Activated CD4-positive, CD25-positive, alpha-beta regulatory T cell treated with anti-CD3 and anti-CD28 coated beads, Interleukin-2, amount 50 U/mL, for 24 hours (primary cell): ENCODE data around the gene PLD1.
"Not testable (repeated sequence)": the region's sequence is repeated elsewhere in the genome, so short reads cannot be mapped to it uniquely, and the experiment has no call there.

ENCODE experiments used
- ATAC-seq, 2 donors: fragments of 150-1000 bp; cut with Tn5 transposase; one replicate each; pipeline ENCODE4 v1.10.0; 2021; ENCODE audit warnings: mild to moderate bottlenecking in 1 of 2, moderate library complexity in 1 of 2

The PLD1 gene

DNA sequence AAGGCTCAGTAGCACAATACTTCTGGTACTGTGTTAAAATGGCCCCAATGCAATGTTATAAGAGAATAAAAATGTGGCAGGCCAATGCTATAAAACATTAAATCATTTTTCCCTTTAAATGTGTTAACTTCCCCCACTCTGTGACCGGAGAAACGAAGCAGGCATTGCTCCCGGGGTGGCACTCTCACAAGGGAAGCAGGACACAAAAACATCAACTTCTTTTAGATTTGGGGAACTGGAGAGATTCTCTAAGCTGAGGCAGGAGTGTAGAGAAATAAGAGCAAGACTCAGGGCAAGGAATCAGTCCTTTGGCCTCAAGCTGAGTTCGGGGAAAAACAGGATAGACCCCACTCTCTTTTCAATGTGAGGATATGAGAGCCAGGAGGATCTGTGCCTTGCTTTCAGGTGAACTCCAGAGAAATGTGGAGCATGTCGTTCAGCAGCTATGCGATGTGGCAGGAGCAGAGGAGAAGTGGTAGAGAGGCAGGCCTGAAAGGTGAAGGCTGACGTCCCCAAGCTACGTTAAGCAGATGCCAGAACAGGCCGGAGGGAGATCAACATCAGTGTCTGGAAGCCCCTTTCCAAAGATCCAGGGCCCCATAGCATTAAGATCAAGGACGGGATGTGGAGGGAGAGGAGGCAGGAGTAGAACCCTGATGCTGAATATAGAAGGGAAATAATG lies 160.2 kb downstream of the PLD1 start:
- no peak for ATAC-seq

DNA sequence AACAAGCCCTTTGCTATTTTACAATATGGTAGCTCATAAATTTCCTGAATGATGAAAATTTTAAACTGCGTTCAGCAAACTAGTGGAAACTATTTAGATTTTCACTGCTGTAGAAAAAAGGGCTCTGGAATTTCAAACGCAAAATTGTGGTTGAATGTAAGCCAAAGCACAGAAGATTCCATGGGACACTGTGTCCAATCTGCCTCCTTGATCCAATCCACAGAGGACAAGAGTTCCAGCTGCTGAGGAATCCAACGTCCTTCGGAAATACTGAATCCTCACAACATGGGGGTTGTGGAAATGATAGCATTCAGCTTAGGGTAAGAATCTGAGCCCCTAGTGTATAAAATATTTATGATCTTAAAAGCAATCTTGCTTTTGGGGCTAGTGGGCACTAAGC lies 161.0 kb downstream of the PLD1 start:
- ATAC-seq = no peak

DNA sequence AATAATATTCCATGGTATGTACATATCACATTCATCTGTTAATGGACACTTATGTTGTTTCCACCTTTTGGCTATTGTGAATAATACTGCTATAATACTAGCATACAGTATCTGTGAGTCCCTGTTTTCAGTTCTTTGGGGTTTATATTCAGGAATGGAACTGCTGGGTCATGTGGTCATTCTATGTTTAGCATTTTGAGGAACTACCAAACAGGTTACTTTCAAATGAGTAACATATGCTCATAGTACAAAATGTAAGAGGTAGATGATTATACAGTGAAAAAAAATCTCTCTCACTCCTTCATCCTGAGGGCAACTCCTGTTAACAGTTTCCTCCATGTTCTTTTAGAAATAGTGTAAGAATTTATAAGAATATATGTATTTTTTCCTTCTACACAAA lies 162.2 kb downstream of the PLD1 start:
- ATAC-seq = no peak

DNA sequence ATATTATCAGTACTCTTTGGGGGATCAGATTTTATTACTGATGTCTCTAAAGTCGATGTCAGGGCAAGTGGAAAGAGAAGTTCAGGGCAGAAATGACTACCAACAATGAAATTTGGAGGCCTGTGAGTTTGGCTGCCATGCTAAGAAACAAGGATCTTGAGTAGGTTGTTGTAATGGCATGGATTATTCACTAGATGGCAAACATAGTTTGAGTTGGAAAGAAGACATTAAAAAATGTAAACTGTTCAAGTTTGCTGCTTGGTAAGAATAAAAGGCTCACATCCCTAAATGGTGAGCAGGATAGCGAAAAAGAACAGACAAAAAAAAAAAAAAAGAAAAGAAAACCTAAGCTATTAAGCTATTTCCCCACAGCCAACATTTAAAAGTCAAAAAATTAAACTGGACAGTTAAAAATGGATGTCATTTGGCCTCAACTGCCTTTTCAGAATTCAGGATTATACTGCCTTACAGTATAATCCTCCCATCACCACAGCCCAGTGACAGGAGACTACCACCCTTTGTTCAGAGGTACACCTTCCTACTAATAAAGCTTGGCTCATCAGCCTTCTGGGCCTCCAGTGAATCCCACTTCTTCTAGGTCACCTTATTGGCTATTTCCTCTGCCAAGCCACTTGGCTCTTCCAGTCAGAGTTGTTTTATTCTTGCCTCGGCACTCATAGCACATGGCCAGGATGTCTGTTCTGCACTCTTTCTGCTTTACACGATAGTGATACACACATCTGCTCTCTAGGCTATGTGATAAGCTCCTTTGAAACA lies 163.7 kb downstream of the PLD1 start:
- ATAC-seq = no peak

DNA sequence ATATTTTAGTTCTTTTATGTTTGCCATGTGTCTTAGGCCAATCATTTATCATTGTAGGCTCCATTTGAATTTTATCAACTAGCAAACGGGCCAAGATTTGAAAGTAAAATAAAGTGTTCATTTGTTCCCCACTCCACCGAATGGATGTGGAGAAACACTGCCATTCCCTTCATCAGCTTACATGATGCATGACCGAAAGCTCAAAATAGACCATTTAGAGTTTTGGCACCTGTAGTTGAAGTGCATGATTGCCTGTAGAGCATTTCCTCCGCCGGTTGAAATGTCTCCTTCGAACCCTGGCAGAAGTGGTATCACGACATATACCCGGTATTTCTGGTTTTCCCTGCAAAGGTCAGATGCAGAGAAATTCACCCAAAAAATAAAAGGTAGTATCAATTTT lies 165.6 kb downstream of the PLD1 start:
- ATAC-seq = no peak

DNA sequence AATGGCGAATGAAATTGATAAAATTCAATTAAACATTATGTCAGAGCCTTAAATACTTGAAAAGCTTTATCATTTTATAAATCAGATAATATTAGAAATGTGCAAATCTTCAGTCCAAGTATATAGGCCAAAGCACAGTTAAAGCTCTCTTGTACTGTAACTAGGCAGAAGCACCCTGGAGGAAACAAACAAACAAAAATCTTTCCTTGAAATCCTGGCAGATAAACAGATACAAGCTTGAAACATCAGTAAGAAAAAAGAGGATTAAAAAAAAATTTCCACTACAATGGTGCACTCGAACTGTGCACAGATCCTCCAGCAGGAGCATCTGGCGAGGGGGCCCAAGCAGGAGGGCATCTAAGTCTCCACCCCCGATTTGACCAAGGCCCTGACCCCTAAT lies 166.6 kb downstream of the PLD1 start:
- no peak for ATAC-seq

DNA sequence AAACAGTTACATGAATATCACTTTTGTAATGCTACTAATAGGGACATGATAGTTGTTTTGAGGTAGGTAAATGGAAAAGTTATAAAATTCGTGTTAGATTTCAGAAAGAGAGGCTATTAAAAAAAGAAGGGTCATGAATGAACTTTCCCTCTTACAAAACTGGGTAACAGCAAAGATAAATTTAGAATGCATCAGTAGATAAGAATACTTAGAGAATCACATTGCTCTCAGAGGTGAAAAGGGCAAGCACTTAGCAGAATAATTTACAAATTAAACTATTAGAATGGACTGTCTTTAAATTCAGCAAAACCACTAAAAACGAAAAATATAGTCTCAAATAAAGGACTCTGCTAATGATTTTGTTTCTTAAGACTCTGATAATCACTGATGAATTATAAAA lies 167.2 kb downstream of the PLD1 start:
- no peak for ATAC-seq

DNA sequence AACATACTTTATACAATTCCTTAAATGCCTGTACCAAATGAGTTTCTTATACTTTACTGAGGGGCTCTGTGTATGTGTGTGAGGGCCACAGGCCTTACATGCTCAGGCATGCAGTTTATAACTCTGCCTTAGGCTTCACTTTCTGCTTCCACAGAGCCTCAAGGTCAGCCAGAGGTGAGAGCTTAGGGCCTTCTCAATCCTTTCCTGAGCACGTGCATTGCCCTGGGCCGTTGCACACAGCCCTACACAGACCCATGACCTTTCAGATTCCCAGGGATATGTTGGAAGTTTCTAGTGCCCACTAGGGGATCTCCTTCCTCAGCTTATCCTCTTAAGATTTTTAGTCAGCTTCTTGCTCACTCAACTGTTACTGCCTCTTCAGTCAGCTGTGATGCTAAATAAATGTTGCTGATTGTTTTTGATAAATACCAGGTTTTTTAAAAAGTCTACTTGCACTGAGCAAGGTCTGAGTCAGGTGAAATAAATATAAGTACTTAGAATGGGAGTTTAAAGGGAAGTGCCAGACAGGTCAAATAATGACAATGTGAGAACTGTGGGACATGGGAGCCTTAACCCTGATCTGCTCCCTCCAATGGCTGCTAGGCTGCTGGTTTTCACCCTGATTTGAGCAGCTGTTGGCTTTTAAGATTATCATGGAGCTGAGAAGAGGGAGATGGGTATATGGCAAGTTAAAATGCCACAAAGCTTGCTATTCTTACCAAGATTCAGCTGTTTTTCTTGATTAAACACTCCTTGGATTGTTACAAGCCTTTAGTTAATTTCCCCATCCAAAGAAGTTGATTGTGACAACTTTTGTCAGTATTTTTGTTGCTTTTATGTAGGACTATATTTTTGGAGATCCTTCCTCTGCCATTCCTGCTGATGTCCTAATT lies 169.5 kb downstream of the PLD1 start:
- no peak for ATAC-seq

DNA sequence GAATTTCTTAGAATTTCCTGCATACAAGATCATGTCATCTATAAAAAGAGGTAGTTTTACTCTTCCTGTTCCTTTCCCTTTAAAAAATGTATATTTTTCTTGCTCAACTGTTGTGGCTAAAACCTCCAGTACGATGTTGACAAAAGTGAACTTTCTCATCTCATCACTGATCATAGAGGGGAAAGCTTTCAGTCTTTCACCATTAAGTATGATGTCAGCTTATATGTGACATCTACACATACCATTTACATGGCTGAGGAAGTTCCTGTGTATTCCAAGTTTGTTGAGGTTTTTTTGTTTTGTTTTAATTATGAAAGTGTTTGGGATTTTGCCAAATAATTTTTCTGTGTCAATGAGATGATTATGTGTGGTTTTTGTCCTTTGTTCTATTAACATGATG lies 173.6 kb downstream of the PLD1 start:
- ATAC-seq = no peak

DNA sequence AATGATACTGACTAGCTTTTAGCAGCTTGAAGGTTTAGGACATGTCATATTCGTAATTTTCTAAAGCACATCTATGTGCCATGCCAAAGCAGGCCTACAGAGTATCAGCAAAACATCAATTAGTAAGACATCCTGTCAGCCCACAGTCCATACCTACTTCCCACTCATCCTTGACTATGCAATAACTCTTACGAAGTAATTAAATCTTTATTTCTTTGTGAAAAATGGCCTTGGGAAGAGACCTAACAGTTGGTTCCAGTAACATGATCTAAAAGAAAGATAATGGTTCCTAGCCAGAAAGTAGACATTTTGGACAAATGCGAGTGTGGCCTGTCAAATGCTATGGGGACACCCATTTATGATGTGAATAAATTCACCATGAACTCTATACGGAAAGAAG lies 177.5 kb downstream of the PLD1 start:
- ATAC-seq = no peak

DNA sequence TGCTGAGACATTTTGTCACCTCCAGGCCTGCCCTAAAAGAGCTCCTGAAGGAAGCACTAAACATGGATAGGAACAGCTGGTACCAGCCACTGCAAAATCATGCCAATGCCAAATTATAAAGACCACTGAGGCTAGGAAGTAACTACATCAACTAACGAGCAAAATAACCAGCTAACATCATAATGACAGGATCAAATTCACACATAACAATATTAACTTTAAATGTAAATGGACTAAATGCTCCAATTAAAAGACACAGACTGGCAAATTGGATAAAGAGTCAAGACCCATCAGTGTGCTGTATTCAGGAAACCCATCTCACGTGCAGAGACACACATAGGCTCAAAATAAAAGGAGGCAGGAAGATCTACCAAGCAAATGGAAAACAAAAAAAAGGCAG lies 183.5 kb downstream of the PLD1 start:
- ATAC-seq = not testable (repeated sequence)

DNA sequence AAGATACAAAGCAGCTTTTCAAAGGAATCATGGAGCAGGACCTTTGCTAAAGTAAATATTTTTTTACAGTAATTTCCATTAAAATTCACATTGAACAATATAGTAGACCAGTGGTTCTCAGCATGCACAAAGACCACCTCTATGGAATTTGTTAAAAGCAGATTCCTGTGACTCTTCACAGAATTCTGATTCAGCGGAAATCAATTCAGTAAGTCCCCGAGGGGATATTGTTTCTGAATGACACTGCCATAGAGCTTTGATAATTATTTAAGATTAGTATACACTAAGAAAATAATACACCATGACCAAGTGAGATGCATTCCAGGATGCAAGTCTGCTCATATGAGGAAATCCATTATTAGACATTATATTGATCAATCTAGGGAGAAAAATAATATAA lies 188.2 kb downstream of the PLD1 start:
- no peak for ATAC-seq

DNA sequence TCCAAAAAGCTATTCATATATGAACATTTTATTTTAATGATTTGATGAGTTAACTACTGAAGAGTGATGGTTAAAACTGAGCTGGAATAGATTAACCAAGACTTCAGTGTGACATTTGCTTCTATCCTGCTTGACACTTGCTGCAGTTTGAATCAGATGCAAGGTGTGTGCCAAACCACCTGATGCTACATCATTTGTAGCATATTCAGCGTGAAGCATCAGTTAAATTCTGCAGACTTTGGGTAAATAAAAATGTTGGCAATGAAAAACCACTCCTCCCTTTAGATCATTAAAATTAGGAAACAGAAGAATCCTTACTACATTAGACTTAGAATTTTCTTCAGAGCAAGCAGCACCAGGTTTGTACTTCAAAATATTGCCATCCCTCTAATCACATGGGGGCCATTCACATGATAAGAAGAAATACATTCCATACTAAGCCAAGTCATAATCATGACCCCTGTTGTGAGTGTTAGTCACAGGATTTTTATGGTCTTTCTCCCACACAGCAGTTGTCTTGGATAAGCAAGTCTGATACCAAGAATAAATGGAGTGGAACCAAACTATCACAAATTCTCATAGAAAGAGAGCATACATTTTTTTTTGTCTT lies 189.4 kb downstream of the PLD1 start:
- ATAC-seq = no peak

DNA sequence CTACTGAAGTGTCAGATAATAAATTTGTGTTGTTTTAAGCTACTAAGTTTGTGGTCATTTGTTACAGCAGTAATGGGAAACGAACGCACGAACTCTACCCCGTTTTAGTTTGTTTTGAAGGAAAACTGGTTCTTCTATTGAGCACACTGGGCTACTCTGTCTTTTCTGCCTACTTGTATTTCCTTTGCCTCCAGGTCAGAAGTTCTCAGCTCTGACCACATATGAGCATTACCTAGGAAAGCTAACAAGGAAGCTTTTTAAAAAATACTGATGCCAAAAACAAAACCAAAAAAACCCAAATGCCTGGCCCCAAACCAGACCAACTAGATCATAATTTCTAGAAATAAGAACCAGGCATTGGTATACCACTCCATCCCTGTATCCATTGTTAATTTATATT lies 193.5 kb downstream of the PLD1 start:
- no peak for ATAC-seq

DNA sequence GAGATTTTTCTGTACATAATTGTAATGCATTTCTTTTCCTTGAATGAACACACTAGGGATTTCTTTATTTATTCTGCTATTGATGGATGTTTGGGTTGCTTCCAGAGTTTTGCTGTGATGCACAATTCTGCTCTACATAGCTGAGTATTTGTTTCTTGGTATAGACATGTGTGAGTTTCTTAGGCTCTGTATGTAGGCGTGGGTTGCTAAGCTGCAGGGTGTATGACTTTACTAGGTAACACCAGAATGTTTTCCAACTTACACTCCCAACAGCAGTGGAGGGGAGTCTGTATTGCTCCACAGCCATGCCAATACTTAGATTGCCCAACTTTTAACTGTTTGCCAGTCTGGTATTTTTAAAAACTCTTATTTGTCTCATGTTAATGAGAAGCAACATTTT lies 194.6 kb downstream of the PLD1 start:
- ATAC-seq = no peak

DNA sequence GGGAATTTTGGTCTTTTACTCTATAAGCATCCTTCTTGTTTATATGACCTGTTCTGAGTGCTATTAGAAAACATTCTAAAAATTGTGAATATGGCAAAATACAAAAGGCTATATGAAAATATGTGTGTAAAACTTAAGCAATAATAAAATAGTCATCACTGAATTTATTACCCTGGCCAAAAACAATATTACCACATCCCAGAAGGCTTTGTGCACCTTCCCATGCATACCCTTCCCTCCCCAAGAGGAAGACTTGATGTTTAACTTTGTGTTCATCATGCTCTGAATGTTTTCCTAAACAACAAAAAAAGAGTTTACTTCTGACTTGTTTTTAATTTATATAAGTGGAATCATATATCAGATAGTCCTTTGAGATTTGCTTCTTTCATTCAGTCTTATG lies 195.0 kb downstream of the PLD1 start:
- no peak for ATAC-seq

DNA sequence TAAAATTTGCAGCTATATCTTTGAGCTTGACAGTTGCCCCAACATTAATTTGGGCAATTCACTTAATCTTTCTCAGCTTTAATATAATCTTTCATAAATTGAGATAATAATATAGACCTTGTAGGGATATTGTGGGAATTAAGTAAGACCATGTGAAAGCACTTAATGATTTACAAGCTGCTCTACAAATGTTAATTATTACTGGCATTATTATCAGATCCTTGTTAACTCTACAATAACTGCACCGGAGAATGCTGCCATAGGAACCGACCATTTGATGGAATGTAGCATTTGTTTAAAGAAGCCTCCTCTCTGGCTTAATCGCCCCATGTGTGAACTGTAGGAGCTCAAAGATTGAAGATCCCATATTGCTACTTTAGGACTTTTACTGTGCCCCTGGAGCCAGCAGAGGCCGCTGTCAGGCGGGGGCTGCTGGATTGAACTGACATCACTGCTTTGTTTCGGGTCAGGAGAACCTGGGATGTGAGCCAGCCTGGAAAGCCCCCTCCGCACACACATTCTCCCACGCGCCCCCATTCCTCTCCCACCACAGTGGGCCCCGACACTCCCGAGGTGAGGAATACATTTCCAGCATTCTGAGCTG lies 195.9 kb downstream of the PLD1 start:
- no peak for ATAC-seq

DNA sequence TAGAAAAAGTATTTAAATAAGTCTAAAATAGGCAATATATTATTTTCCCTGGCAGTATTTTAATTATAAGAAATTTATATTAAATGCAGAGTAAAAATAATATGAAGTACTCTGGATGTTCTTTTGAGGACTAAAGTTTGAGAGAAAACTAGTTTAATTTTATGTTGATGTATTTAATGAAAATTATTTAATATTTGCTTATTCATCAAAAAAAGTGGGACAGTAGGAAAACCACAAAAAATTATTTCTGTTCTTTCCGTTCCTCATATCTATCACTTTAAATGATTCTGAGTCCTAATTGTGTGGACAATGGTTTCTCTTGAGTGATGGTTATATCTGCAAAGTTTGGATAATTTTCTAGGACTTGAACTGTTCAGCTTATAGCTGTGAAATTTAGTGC lies 202.8 kb downstream of the PLD1 start:
- no peak for ATAC-seq

DNA sequence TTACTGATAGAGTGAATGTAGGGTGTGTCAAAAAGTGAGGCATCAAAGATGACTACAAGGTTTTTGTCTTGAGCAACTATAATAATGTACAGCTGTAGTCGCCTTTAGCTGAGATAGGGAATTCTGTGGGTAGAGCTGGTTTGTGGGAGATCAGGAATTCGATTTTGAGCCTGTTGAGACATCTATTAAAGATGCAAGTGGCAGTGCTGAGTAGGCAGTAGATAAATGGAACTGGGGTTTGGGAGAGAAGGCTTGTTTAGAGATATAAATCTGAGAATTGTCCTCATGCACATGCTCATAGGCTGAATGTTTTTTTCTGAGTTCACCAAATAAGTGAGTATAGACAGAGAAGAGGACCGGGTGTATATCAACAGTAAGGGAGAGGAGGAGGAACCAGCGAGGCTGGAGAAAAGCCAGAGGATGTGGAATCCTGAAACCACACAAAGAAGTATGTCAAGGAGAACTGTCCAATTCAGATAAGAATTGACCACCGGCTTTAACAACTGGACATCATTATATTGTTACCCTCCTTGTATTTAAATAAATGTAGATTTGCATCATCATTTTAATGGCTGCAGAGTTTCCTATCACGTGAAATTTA lies 204.0 kb downstream of the PLD1 start:
- ATAC-seq = no peak

DNA sequence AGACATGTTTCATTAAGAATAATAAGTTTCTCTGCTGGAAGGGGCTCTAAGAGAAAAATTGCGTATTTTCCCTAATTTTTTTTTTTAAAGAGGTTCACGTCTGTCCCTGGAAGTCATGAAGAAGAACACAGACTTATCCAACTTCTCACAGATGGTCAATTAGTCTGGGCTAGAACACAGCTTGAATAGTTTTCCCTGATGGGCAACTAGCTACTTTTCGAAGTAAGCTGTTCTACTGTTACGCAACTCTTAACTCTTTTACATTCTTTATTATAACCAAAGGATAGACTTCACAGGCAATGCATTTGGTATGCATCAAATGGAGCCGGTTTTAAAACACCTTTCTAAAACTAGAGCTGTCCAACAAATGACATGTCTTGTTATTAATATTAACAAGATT lies 205.9 kb downstream of the PLD1 start:
- no peak for ATAC-seq

DNA sequence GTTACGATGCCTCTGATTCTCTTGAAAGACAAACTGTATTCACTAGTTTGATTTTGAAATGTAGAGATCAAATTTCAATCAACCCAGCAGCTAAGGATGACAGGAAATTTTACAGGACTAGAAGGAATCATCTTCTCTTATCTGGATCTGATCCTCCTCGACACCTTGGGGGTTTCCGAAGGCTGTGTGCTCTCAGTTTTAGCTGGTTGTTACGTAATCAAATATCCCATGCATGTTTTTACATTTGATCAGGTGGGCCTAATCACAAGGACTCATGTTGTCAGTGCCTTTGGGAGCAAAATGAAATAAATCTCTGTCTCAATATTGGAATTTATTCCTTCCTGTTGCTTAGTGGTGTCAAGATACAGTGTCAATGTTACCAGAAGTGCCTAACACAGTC lies 208.2 kb downstream of the PLD1 start:
- no peak for ATAC-seq

DNA sequence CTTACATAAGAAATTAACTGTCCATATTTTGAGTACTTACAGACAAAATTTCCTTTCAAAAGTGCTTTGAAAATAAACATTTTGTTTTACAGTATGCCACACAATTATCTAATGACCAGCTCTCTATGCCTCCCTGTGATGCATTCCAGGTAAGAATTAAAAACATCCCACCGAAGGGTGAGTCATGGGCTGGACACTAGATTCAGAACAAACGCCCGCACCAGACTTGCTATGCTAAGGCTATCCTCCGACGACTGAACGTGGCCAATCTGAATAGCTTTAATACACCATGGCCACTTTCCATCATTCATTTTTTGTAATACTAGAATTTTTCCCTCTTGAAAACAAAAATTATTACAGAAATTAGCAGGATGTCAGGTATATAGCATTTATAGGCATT lies 210.3 kb downstream of the PLD1 start:
- no peak for ATAC-seq
